Upper lobe of right lung (tissue), 1 donor: ENCODE measurements around the gene NDUFA12. TPM values are rescaled to one million over a fixed set of nuclear protein-coding genes. Genes with fewer than 3 reads are reported as not detected.

Experiments
- ATAC-seq: fragments of 200-7000 bp; cut with Tn5 transposase; one replicate; pipeline ENCODE4 v1.9.1; 2020; ENCODE audit warnings: mild to moderate bottlenecking, moderate library complexity
- DNase-seq: peaks from one replicate; pipeline ENCODE4 v3.0.0-alpha.2; 2020
- H3K27ac ChIP-seq: fragments of 200-600 bp; one replicate; pipeline ENCODE4 v1.8.0; 2022
- H3K27me3 ChIP-seq: fragments of 200-600 bp; one replicate; pipeline ENCODE4 v1.8.0; 2022; ENCODE audit warnings: mild to moderate bottlenecking
- H3K36me3 ChIP-seq: fragments of 200-600 bp; one replicate; pipeline ENCODE4 v1.8.0; 2022
- H3K4me1 ChIP-seq: fragments of 200-600 bp; one replicate; pipeline ENCODE4 v1.8.0; 2022
- H3K4me3 ChIP-seq: fragments of 200-600 bp; one replicate; pipeline ENCODE4 v1.8.0; 2022; ENCODE audit warnings: mild to moderate bottlenecking
- H3K9me3 ChIP-seq: fragments of 200-600 bp; one replicate; pipeline ENCODE4 v1.8.0; 2022
- intact Hi-C: fragments of 100-400 bp; cut with DNase I; formaldehyde crosslinking; loops from one replicate; pipeline ENCODE4 v1.11.0; 2022
- total RNA-seq: library from RNA; stranded (reverse); fragmentation: NEBNext Ultra II Directional; extraction: Animal tissue kit (Norgen Biotek cat#: 25700); gene quantifications from one replicate; pipeline ENCODE4 v1.2.1, GENCODE V29; 2021
- TF ChIP-seq, protein P1 (sequence below): fragments of 200-600 bp; IDR thresholded peaks from one replicate; pipeline ENCODE4 v1.8.0; 2022; ENCODE audit warnings: antibody characterized with exemption
- donor health status: DM: no; HTN: yes; CAD: no; lungs with severe emphysema.

Gene NDUFA12
- total RNA-seq, 1 donor from 2014 or later, result 71.8 TPM

DNA sequence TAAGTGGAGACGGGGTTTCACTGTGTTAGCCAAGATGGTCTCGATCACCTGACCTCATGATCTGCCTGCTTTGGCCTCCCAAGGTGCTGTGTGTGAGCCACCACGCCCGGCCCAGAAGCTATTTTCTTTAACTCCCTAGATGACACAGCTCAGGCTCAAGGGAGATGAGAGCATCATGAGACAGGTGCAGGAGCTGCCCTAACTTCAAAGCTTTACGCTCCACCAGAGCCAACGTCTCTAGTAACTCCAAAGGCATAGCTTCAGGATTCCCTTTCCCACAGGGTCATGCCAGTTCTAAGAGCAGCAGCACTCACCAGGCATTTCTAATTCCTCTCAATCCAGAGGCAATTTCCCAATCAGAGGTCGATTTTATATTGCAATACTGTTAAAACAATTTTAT, 21.0 kb downstream of the NDUFA12 start:
- DNase-seq, result no peak
- Histone ChIP-seq H3K9me3 (no peaks in the 10 kb centered on the region), H3K36me3 (no peaks in the 10 kb centered on the region), H3K27me3 (no peaks in the 10 kb centered on the region), H3K4me1 (no peaks in the 10 kb centered on the region), H3K27ac (no peak overlapping the region), H3K4me3 (no peak overlapping the region)
- no peak for ATAC-seq
- intact Hi-C loops, result no loop called here
- TF ChIP-seq, protein P1, sequence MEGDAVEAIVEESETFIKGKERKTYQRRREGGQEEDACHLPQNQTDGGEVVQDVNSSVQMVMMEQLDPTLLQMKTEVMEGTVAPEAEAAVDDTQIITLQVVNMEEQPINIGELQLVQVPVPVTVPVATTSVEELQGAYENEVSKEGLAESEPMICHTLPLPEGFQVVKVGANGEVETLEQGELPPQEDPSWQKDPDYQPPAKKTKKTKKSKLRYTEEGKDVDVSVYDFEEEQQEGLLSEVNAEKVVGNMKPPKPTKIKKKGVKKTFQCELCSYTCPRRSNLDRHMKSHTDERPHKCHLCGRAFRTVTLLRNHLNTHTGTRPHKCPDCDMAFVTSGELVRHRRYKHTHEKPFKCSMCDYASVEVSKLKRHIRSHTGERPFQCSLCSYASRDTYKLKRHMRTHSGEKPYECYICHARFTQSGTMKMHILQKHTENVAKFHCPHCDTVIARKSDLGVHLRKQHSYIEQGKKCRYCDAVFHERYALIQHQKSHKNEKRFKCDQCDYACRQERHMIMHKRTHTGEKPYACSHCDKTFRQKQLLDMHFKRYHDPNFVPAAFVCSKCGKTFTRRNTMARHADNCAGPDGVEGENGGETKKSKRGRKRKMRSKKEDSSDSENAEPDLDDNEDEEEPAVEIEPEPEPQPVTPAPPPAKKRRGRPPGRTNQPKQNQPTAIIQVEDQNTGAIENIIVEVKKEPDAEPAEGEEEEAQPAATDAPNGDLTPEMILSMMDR, result no peak

DNA sequence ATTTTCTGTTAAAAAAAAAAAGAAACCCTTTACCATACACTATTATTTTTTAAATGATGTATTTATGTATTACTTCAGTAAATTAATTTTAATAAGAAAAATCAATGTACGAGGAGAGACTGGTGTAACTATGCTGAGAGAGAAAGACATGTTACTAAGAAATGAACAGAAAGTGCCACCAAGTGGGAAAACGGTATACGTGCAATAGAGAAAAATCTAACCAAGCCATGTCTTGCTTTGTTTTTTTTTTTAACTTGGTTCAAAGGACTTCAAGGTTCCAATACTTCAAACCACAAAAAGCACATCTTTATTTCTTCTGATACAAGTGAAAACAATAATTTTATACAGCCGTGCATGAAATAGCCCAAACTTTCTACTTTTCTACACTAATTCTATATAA, 22.9 kb downstream of the NDUFA12 start:
- DNase-seq (no peak), ATAC-seq (no peak)
- Histone ChIP-seq H3K9me3 (no peaks in the 10 kb centered on the region), H3K27me3 (no peaks in the 10 kb centered on the region), H3K27ac (no peak overlapping the region), H3K4me1 (no peaks in the 10 kb centered on the region), H3K4me3 (no peak overlapping the region), H3K36me3 (no peaks in the 10 kb centered on the region)
- intact Hi-C loops, result no loop called here
- TF ChIP-seq, protein P1, result no peak

DNA sequence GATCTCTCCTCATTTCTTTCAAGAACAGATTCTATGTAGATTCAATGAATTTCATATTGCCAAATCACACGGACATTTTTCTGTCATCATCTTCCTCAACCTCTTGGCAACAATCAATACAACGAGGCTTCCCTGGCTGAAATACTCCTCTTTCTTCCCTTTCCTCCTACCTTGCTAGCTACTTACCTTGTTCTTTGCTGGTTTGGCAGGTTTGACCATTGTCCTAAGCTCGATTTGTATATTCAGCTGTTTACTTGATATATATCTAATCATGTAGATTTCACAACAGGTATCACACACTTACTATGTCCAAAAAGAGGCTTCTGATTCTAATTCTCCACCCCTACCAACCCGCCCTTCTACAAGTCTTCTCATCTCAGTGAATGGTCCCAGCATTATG, 23.6 kb downstream of the NDUFA12 start:
- no peaks in the 10 kb centered on the region for H3K27me3 ChIP-seq
- no peak overlapping the region for H3K27ac ChIP-seq
- TF ChIP-seq, protein P1, result no peak
- H3K4me3 ChIP-seq, result no peak overlapping the region
- H3K4me1 ChIP-seq, result no peaks in the 10 kb centered on the region
- H3K36me3 ChIP-seq, result no peaks in the 10 kb centered on the region
- no peak for DNase-seq
- H3K9me3 ChIP-seq, result no peaks in the 10 kb centered on the region
- no peak for ATAC-seq
- intact Hi-C loops, result no loop called here

DNA sequence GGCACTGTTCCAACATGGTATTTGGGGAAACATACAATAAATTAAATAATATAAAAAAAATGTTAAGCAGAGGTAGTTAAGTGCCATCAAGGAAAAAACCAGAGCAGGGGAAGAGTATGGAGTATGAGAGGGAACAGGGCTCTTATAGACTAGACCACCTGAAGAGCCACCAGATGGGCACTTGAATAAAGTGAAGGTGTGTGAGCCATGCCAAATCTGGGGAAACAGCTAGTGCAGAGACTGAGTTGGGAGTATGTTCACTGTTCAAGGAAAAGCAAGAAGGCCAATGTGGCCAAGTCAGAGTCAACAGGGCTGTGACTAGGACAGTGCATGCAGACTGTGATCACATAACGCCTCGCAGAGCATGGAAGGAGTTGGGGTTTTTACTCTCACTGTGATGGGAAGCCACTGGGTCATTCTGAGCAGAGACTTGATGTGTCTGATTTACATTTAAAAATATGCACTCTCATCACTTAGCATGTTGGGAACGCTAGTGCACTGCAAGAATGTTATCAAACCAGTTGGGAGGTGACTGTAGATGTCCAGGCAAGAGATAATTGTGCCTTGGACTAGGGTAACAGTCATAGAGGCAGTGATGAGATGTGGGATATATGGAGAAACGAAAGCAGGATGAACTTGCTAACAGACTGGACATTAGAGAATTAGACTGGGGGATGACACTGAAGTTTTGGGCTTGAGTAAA, 25.6 kb downstream of the NDUFA12 start:
- intact Hi-C loops, result no loop called here
- DNase-seq (no peak), ATAC-seq (no peak)
- H3K27ac ChIP-seq, result no peak overlapping the region
- no peaks in the 10 kb centered on the region for H3K36me3 ChIP-seq
- TF ChIP-seq, protein P1, result no peak
- H3K4me1 ChIP-seq, result no peaks in the 10 kb centered on the region
- no peak overlapping the region for H3K4me3 ChIP-seq
- no peaks in the 10 kb centered on the region for H3K9me3 ChIP-seq
- H3K27me3 ChIP-seq, result no peaks in the 10 kb centered on the region

DNA sequence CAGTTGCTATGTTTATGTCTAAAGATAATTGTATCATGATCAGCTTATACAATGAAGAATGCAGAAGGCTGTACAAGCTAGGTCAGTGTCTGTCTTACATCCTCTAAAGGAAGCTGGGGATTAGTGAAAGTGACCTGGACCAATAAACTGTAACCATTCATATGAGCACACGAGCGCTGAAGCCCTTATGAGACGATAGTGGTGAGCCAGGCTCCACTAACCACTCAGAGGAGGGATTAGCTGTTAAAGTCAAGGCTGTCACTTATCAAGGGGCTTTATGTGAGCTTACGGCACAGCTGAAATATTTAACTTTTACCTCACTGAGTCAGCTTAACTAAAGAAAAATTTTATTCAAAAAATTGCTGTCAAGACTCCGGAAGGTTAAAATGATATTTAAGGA, 30.3 kb downstream of the NDUFA12 start:
- ATAC-seq (no peak), DNase-seq (no peak)
- intact Hi-C loops, result no loop called here
- no peaks in the 10 kb centered on the region for H3K9me3 ChIP-seq
- no peaks in the 10 kb centered on the region for H3K27me3 ChIP-seq
- TF ChIP-seq, protein P1, result no peak
- H3K4me1 ChIP-seq, result no peaks in the 10 kb centered on the region
- H3K4me3 ChIP-seq, result no peak overlapping the region
- peaks cover 17% of the 10 kb centered on the region for H3K36me3 ChIP-seq
- no peak overlapping the region for H3K27ac ChIP-seq

DNA sequence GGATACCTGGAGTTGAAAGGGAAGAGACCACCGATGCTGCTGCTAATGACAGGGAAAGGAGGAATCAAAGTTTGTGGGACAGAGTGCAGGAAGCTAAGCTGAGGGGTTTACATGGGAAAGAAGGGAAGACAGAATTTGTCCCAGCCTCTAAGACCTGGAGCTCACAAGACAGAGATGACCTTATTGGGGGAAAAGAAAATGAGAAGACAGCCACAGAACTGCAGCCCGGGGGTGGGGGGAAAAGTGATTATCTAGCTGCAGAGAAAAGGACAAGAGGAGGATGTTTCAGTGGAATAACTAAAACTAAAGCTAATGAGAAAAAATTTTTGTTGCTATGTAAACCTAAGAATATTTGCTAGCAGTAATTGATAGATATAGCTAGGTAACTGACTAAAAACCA, 30.7 kb downstream of the NDUFA12 start:
- DNase-seq, result no peak
- Histone ChIP-seq H3K36me3 (peaks cover 17% of the 10 kb centered on the region), H3K4me1 (no peaks in the 10 kb centered on the region), H3K27me3 (no peaks in the 10 kb centered on the region), H3K9me3 (no peaks in the 10 kb centered on the region), H3K4me3 (no peak overlapping the region), H3K27ac (no peak overlapping the region)
- no peak for ATAC-seq
- TF ChIP-seq, protein P1, result no peak
- intact Hi-C loops, result no loop called here
